AG09309 (cell line): ENCODE data around the gene CYFIP1.

Experiments
- DNase-seq: peaks from one replicate; pipeline ENCODE4 v3.0.0-alpha.2; 2010; ENCODE audit warnings: low read depth
- H3K4me3 ChIP-seq: 2 replicates; pipeline ENCODE4 v1.5.1; 2011; ENCODE audit warnings: mild to moderate bottlenecking, low read depth, low read length, moderate library complexity; ENCODE audit not compliant: control insufficient read depth
- TF ChIP-seq, protein P1 (sequence below): IDR thresholded peaks from 2 replicates; pipeline ENCODE4 v1.5.1; 2011; ENCODE audit warnings: mild to moderate bottlenecking, low read depth, low read length, inconsistent platforms; ENCODE audit not compliant: insufficient read depth, control insufficient read depth; ENCODE audit errors: missing control alignments

CYFIP1 gene

DNA sequence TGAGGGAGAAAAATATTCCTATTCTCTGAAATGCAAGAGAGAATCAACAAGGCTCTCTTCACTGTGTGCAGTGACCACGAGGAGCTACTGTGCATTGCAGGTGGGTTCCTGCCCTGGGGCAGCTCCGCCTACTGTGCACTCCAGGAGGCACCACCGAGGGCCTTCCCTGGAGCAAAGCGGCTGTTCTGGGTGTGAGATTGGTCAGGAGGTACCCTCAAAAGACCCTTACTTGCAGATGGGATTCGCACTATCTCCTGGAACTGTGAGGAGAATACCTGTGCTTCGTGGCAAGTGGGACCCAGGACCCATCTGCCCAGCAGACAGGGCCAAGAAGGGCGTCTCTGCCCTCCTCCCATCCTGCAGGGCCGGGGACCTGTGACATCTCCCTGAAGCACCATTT is 68.9 kb downstream of the CYFIP1 start:
- no peak for DNase-seq
- TF ChIP-seq, protein P1, sequence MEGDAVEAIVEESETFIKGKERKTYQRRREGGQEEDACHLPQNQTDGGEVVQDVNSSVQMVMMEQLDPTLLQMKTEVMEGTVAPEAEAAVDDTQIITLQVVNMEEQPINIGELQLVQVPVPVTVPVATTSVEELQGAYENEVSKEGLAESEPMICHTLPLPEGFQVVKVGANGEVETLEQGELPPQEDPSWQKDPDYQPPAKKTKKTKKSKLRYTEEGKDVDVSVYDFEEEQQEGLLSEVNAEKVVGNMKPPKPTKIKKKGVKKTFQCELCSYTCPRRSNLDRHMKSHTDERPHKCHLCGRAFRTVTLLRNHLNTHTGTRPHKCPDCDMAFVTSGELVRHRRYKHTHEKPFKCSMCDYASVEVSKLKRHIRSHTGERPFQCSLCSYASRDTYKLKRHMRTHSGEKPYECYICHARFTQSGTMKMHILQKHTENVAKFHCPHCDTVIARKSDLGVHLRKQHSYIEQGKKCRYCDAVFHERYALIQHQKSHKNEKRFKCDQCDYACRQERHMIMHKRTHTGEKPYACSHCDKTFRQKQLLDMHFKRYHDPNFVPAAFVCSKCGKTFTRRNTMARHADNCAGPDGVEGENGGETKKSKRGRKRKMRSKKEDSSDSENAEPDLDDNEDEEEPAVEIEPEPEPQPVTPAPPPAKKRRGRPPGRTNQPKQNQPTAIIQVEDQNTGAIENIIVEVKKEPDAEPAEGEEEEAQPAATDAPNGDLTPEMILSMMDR, result no peak
- no peak overlapping the region for H3K4me3 ChIP-seq

DNA sequence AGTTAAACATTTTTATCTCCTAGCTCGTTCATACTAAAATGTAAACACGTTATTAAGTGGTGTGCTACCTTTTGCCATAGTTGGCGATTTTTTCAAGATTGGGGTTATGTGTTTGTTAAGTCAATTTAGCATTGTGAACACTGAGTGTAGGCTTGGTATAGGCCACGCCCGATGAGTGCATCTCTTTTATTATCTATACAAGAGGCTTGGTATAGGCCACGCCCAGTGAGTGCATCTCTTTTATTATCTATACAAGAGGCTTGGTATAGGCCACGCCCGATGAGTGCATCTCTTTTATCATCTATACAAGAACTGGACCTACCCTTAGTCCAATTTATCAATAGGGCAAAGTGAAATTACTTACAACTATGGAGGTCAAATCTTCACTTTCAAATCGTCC is 71.3 kb downstream of the CYFIP1 start:
- no peak for DNase-seq
- TF ChIP-seq, protein P1, result no peak
- H3K4me3 ChIP-seq, result no peak overlapping the region

DNA sequence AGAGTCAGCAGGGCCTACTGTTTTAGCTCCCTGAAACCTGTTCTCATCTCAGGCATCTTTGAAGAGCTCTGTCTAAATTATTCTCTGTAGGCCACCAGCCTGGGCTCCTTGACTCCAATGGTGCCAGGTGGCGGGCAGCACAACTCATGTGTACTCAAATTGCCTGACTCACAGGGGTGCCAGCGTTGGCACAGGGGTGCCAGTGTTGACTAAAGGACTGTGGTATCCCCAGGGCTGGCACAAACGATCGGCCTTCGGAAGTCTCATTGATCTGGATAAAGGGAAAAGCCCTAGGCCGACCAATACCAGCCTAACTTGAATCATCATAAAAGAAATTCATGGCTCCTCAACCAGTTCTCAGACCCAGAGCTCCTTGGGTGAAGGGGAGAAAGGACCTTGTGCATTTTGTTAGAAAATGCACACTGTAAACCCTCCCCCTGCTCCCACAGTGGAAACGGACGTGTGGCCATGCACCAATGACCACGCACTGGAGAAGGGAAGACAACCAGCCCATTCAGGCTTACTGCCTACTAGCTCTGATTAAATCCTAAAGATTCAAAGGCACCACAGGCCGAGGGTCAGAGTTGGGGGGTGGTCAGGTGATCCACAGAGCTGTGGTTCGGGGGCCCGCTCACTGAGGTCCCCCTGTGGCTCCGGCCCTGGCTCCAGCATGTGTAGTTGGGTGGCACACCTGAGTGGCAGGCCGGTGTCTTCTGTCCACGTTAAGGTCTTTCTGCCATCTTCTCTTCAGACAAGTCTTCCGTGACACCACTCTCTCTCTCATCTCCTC is 72.8 kb downstream of the CYFIP1 start:
- no peak for DNase-seq
- no peak overlapping the region for H3K4me3 ChIP-seq
- TF ChIP-seq, protein P1, result no peak

DNA sequence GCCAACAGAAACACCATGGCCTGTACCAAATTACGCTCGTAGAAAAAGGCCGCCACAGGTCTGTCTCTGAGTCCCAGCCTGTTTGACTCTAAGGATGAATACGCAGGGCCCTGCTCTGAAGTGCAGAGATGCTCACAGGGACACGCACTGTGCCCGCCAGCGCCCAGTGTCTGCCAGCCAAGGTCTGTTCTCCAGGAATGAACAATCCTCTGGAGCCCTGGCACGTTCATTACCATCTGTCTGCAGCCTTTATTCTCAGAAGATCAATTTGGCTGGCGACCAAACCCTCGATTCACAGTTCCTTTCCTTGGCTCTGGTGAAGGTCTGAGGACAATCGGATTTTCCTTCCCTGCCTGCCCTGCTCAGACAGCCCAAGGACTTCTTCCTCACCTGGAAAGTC is 75.4 kb downstream of the CYFIP1 start:
- no peak for DNase-seq
- TF ChIP-seq, protein P1, result no peak
- no peak overlapping the region for H3K4me3 ChIP-seq

DNA sequence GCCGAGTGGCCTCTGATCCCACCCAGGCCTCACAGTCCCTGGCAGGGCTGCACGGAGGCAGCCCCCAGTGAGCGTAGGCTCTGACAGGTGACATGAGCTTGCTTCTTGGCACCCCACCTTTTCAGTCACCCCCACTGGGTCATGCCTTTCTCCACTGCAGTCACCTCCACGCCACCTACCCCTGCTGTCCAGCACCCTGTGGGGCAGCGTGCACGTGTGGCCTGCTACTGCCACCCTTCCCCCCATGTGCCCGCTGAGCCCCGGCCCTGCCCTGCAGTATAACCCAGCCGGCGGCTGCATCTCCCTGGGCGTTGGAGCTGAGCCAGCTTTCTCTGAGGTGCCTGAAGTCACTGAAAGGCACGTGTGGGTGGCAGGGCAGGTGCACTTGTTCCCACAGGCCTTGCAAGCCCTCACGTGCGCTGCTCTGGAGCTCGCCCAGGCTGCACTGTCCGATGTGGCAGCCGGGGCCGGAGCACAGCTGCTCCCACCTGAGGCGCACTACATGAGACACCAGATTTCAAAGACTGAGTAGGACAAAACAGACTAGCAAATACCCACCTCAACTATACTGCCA is 76.1 kb downstream of the CYFIP1 start:
- TF ChIP-seq, protein P1, result no peak
- DNase-seq, result no peak

DNA sequence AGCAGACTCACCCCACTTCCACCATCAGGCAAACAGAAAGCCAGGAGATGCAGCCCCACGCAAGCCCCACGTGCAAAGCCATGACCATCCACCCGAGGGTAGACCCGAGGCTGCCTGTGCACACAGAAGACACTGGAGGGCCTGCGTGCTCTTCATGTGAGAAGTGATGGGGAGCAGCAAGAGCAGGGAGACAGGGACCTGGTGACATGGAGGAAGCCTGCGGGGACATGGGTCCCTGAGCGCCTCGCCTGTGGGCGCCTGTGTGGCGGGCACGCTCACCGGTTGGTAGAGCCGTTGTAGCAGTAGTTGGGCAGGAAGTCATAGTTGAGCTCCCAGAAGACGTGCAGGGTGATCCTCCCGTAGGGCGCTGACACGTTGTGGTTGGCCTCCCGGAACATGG is 76.7 kb downstream of the CYFIP1 start:
- H3K4me3 ChIP-seq, result no peak overlapping the region
- DNase-seq, result no peak
- TF ChIP-seq, protein P1, result no peak

More for the DNA sequence above, 76.1 kb downstream of the CYFIP1 start:
- no peak overlapping the region for H3K4me3 ChIP-seq

DNA sequence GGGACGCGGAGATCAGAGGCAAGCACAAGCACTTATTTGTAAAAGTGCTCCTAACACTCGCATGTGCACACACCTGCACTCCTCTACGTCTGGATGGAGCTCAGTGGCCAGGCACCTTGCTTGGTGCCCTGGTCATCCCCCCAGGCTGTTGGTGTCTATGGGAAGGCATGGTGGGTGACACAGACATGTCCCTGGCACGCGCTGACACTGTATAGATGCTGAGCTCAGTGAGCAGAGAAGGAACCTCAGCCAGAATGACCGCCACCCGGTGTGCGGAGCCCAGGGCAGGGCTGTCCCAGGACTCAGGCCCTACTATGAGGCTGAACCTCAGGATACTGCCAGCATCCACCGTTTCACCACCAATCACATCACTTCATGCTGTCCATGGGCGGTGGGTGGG is 77.2 kb downstream of the CYFIP1 start:
- no peak for DNase-seq
- no peak overlapping the region for H3K4me3 ChIP-seq
- TF ChIP-seq, protein P1, result no peak
